HG03064 (cell line): ENCODE results near the gene FGF19.

Experiments
- ATAC-seq: cut with Tn5 transposase; IDR thresholded peaks from one replicate; pipeline ENCODE4 v1.9.1; 2021; ENCODE audit warnings: low read depth; ENCODE audit not compliant: unreplicated experiment

Gene FGF19, protein sequence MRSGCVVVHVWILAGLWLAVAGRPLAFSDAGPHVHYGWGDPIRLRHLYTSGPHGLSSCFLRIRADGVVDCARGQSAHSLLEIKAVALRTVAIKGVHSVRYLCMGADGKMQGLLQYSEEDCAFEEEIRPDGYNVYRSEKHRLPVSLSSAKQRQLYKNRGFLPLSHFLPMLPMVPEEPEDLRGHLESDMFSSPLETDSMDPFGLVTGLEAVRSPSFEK

DNA sequence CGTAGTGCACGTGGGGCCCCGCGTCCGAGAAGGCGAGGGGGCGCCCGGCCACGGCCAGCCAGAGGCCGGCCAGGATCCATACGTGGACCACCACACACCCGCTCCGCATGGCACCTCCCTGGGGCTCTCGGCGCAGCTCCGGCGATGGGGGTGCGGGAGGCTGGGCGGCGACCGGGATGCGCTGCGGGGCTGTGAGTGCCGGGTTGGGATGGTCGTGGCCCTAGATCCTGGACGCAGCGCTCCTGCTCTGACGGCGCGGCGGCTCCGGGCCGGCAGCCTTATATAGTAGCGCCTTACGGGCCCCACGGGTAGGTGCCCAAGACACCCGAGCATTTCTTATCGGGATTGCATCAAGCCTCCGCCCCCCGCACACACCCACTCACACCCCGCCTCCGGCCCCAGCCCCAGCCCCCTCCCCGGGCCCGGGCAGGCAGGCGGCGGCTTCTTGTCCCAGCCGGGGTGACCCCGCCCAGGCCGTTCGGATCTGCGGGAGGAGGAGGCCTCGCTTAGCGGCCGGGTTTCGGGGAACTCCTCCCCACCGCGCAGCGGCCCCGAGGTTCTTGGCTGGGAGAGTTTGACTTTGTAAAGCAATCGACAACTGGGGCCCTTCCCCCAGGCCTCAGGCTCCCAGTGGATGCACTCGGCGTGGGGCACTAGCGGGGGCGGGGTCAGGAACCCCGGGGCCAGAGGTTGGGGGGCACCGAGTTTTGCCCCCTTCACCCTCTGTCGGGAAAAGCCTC, at the start of gene FGF19:
FGF19 (minus strand) TSS at position 255 of the 740 bp plus-strand sequence; CDS start at position 109, 146 bp downstream.
- ATAC-seq, result no peak

GRCh38 chr11:69752890-69753289, 49.1 kb upstream of the FGF19 start:
- ATAC-seq, result no peak

DNA sequence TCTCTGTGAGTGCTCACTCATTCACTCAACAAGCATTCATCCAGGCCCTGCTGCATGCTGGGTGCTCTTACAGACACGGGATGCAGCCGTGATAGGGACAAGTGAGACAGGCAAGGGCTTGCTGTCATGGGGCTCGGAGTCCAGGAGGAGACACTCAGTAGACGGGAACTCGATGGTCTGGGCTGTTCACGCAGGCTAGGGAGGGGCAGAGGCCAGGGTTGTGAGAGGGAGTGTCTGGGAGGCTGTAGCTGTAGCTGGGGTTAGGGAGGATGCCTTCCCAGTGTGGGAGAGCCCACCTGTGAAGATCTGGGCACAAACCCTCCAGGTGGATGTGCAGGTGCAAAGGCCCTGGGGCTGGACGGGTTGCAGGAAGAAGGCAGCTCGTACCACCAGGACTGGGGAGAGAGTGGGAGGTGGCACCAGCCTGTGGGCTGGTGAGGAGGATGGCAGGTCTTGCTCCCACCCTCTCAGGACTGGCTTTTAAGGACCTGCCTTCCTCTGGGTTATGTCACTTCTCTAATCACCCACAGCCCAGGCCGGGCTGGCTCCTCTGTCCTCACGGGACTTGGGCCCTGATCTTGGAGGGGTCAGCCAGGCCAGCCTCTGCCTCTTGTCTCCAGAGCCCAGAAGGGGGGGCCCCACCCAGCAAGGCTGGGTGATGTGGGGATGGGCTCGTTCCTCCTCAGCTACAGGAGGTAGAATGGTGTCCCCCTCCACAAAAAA, 47.2 kb upstream of the FGF19 start:
- no peak for ATAC-seq

DNA sequence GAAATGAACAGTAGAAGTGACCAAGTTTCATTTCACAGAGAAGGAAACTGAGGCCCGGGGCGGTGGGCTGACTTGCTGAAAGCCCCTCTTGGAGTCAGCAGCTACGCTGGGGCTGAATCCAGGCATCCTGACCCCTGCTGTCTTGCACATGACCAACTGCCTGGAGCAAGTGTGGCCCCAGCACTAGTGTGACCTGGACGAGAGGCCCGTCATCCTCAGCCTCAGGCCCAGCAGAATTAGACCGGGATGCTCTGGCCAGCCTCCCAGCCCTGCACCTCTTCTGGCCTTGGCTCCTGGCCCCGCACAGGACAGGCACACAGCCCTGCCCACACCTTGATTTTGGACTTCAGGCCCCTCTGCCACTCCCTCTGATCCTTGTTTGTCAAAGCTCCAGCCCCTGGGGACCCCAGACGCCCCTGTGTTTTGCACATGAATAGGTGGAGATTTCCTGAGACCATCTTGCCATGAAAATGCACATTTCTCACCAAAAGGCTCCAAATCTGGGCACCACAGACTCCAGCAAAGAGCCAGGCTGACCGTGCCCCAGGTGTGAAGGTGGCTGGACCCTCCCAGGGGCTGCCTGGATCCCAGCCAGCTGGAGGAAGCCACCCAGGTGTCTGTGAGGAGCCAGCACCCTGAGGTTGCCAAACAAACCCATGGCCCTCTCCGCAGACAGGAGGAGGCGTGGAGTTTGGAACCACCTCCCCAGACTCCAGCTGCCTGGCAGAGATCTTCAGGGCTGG, 46.5 kb upstream of the FGF19 start:
- no peak for ATAC-seq

GRCh38 chr11:69748637-69749036, 44.8 kb upstream of the FGF19 start:
- no peak for ATAC-seq

GRCh38 chr11:69746752-69747742, 43.2 kb upstream of the FGF19 start:
- no peak for ATAC-seq

- no peak for ATAC-seq
These were observed 42.3 kb upstream of the FGF19 start for GRCh38 chr11:69746140-69746539.

GRCh38 chr11:69745201-69745600, 41.4 kb upstream of the FGF19 start:
- no peak for ATAC-seq

GRCh38 chr11:69744435-69744834, 40.6 kb upstream of the FGF19 start:
- no peak for ATAC-seq

GRCh38 chr11:69734841-69735240, 31.0 kb upstream of the FGF19 start:
- no peak for ATAC-seq

GRCh38 chr11:69734367-69734766, 30.5 kb upstream of the FGF19 start:
- no peak for ATAC-seq

DNA sequence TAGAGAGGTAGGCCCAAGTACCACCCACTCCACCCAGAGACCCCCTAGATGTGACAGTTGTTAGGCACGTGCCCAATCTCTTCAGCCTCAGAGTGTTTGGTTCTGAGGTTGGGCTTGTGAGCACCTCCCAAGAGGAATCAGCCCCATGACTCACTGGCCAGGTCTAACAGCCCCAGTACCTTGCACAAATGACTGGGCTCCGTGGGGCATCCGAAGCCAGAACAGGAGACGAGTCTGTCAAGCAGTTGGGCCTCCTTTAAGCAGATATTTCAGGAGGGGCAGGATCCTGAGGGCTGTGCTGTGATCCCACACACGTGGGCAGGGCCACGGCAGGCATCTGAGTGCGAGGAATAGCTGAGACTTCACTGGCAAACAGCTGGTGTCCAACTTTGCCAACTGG, 29.1 kb upstream of the FGF19 start:
- no peak for ATAC-seq

DNA sequence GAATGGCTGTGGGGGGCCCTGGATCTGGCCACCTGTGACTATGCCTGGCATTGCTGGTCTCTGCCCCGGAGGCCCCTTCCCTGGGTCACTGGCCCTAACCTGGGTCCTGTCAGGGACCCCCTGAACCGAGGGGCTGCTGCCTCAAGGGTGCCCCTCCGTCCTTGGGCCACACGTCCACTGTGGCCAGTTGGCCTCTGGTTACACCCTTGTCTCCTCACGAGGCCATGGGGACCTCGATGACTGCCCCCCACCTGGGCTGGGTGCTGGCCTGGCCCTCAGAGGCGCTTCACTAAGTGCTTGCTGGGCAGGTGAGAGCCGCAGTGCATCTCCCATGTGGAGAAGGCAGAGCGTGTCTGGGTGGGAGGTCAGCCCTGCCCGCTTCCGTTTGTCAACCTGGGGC, 27.3 kb upstream of the FGF19 start:
- ATAC-seq, result no peak

DNA sequence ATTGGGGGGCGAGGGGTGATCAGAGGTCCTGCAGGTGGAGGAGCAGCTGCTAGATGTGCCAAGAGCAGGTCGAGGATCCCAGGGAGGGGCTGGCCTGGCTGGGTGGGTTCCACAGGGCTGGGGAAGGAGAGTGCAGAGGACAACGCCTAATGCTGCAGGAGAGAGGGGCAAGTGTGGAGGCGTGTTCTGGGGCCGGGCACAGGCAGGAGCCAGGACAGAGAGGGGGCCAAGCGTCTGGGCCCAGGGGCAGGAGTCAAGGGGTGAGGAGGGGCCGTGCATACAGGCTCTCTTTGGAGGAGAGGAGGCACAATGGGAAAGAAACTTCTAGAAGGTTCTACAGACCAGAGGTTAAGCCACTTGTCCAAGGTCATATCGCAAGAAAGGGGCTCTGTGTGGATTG, 26.7 kb upstream of the FGF19 start:
- ATAC-seq, result no peak

DNA sequence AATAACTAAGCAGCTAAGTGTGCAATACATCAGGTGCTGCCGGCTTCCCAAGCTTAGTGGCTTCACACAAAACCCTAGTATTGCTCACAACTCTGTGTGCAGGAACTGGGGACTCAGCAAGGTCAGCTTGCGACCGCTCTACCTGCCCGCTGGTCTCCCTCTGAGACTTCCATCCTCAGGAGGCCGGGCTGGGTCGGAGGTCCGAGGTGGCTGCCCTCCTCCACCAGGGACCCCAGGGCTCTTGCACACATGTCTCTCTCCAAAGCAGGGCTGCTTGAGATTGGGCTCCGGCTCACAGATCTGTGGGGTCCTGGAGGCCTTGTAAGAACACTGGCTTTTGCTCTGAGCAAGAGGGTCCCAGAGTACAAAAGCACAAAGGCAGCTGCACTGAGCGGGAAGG, 25.4 kb upstream of the FGF19 start:
- no peak for ATAC-seq

- no peak for ATAC-seq
These were observed 23.4 kb upstream of the FGF19 start for GRCh38 chr11:69727266-69727665.

GRCh38 chr11:69726481-69726880, 22.7 kb upstream of the FGF19 start:
- no peak for ATAC-seq

DNA sequence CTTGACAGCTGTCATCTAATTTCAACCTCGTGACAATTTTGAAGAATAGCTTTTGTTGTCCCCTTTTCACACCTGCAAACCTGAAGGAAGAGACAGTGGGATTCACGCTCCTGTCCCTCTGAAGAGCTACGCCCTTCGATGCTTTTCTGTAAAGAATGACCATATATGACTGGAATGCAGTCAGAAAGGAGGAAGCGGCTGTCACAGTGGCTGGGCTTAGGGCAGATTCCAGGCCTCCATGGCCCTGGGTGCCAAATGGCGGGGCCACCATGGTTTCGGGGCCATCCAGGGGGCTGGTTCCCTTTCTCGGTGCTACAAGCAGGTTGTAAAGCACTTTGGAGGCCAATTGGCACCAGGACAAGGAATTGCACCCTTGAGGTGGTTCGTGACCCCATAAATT, 22.2 kb upstream of the FGF19 start:
- no peak for ATAC-seq

- ATAC-seq, result no peak
These were observed 17.9 kb upstream of the FGF19 start for GRCh38 chr11:69721745-69722144.

GRCh38 chr11:69721106-69721505, 17.3 kb upstream of the FGF19 start:
- no peak for ATAC-seq
